Measurements from ENCODE around the gene BARHL1.

GRCh38 chr9:132614324-132614723 is 31.9 kb downstream of the BARHL1 start:
- TF ChIP-seq CTCF (tag by site-specific recombination; IDR thresholded peaks at IDR 0.05) = no peak
- no peak for TF ChIP-seq ZNF292 (tag by site-specific recombination; IDR thresholded peaks at IDR 0.05; ENCODE audit: borderline replicate concordance, low read depth)
- TF ChIP-seq KLF17 (tag by site-specific recombination; IDR thresholded peaks at IDR 0.05) = no peak
- no peak for TF ChIP-seq ZSCAN30 (tag by site-specific recombination; IDR thresholded peaks at IDR 0.05)
- TF ChIP-seq GLIS1 (tag by site-specific recombination; IDR thresholded peaks at IDR 0.05) = no peak
- TF ChIP-seq BCL11B (tag by site-specific recombination; IDR thresholded peaks at IDR 0.05; ENCODE audit: low read depth) = no peak
